Activated T-cell treated with anti-CD3 and anti-CD28 coated beads, Interleukin-2, amount 50 U/mL, for 24 hours (primary cell): ENCODE data around the gene FAM221B.

Source experiments
- DNase-seq: peaks from one replicate; pipeline ENCODE4 v3.0.0-alpha.2; 2020
- H3K27ac Mint-ChIP-seq: 2 replicates; pipeline ENCODE4 v1.8.0; 2020; ENCODE audit warnings: mild to moderate bottlenecking, mixed read lengths
- H3K27me3 Mint-ChIP-seq: 2 replicates; pipeline ENCODE4 v1.8.0; 2020; ENCODE audit warnings: mixed read lengths
- H3K36me3 Mint-ChIP-seq: 2 replicates; pipeline ENCODE4 v1.8.0; 2020; ENCODE audit warnings: low read depth, mixed read lengths
- H3K4me1 Mint-ChIP-seq: 2 replicates; pipeline ENCODE4 v1.8.0; 2020; ENCODE audit warnings: low read depth, mixed read lengths
- H3K4me3 Mint-ChIP-seq: 2 replicates; pipeline ENCODE4 v1.8.0; 2020; ENCODE audit warnings: mild to moderate bottlenecking, moderate library complexity, mixed read lengths
- H3K9me3 Mint-ChIP-seq: 2 replicates; pipeline ENCODE4 v1.8.0; 2020; ENCODE audit warnings: mixed read lengths

Gene FAM221B

GRCh38 chr9:35795695-35796094, 32.8 kb downstream of the FAM221B start:
- Mint-ChIP-seq H3K9me3 (no peaks in the 10 kb centered on the region), H3K27me3 (no peaks in the 10 kb centered on the region), H3K27ac (no peak overlapping the region), H3K4me3 (no peak overlapping the region), H3K36me3 (peaks cover 28% of the 10 kb centered on the region), H3K4me1 (peaks cover 27% of the 10 kb centered on the region)
- no peak for DNase-seq

- Mint-ChIP-seq H3K9me3 (no peaks in the 10 kb centered on the region), H3K36me3 (peaks cover 28% of the 10 kb centered on the region), H3K27me3 (no peaks in the 10 kb centered on the region), H3K27ac (peak overlapping the region; percentile 42), H3K4me1 (peaks cover 20% of the 10 kb centered on the region), H3K4me3 (no peak overlapping the region)
- no peak for DNase-seq
These were observed 35.1 kb downstream of the FAM221B start for GRCh38 chr9:35793461-35793860.

GRCh38 chr9:35792826-35793225, 35.7 kb downstream of the FAM221B start:
- no peak for DNase-seq
- H3K9me3 Mint-ChIP-seq = no peaks in the 10 kb centered on the region
- no peak overlapping the region for H3K27ac Mint-ChIP-seq
- H3K4me1 Mint-ChIP-seq = peaks cover 15% of the 10 kb centered on the region
- H3K36me3 Mint-ChIP-seq = peaks cover 32% of the 10 kb centered on the region
- H3K4me3 Mint-ChIP-seq = no peak overlapping the region
- no peaks in the 10 kb centered on the region for H3K27me3 Mint-ChIP-seq

GRCh38 chr9:35792024-35792813, 36.3 kb downstream of the FAM221B start:
- H3K4me3 Mint-ChIP-seq = no peak overlapping the region
- H3K4me1 Mint-ChIP-seq = peaks cover 9% of the 10 kb centered on the region
- peaks cover 38% of the 10 kb centered on the region for H3K36me3 Mint-ChIP-seq
- H3K9me3 Mint-ChIP-seq = no peaks in the 10 kb centered on the region
- DNase-seq = no peak
- H3K27me3 Mint-ChIP-seq = no peaks in the 10 kb centered on the region
- H3K27ac Mint-ChIP-seq = no peak overlapping the region

DNA sequence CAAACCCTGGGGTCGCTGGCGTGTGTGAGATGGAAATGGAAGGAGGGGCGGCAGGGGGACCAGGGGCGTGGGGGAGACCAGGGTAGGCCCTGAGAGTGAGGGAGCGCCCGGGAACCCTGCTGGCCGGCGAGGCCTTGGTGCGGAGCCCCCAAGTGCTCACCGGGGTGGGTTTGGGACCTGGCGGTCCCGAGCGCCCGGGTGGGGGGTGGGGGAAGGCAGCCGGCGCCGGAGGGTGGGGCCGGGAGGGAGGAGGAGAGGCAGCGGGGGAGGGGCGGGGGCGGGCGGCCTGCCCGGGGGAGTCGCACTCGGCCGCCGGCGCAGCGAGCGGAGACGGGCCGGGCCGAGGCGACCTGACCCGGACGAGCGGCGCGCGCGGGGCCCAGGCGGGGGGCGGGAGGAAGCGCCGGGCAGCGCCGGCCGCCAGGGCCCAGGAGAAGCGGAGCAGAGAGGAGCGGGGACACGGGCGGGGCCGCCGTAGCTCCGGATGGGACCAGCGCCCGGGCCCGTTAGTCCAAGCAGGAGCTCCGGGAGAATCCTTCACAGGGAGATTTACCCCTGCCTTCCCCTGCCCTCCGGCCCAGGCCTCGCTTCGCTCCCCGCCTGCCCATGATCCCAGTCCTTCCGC, 37.1 kb downstream of the FAM221B start, which contains the start of gene NPR2:
Gene NPR2, plus strand, starts transcription at position 295 of the 625 bp plus-strand sequence. CDS start 818 bp downstream, outside the sequence.
- no peak for DNase-seq
- H3K9me3 Mint-ChIP-seq = no peaks in the 10 kb centered on the region
- H3K27me3 Mint-ChIP-seq = no peaks in the 10 kb centered on the region
- peaks cover 6% of the 10 kb centered on the region for H3K4me1 Mint-ChIP-seq
- H3K27ac Mint-ChIP-seq = no peak within 1 kb of the TSS
- no peak within 1 kb of the TSS for H3K4me3 Mint-ChIP-seq
- peaks cover 43% of the 10 kb centered on the region for H3K36me3 Mint-ChIP-seq

DNA sequence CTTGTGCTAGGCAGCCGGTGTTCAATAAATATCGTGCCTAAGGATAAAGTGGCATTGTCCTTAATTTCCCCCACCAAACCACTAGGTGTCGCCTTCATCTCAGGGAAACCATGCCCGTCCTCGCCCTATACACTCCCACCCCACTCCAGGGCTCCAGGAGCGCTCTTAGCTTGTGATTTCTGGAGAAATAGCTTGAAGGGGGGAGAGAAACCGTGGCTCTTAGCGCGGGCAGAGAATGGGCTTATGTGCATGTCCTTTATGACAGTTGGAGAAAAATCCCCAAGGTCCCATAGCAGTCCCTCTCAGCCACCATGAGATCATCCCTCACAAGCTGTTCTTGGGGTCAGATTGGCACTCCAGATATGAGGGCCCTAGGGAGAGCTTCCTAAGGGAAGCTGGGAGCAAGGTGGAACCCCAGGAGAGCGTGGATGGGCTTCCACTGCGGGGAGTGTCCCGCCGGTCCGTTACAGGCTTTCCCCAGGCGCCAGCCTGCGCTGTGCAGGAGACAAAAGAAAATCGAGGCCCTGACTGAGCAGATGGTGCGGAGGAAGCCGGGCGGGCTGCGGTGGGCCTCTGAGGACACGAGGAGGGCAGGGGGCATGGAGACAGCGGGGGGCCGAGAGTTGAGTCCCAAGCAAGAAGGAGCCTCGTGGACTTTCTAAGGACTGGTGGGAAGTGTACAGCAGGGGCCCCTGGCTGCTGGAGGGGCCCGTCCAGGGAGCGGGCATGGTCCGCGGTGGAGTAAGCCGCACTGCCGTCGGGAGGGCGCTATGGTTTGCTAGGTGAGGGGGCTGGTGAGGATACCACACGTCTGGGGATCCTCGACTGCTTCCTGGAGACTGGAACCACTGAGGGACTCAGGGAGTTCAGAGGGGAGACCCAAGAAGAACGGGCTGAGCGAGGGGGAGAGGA, 37.9 kb downstream of the FAM221B start:
- DNase-seq = peak; percentile 61
- Mint-ChIP-seq H3K4me1 (peaks cover 6% of the 10 kb centered on the region), H3K4me3 (no peak overlapping the region), H3K27ac (no peak overlapping the region), H3K36me3 (peaks cover 51% of the 10 kb centered on the region), H3K9me3 (no peaks in the 10 kb centered on the region), H3K27me3 (no peaks in the 10 kb centered on the region)

DNA sequence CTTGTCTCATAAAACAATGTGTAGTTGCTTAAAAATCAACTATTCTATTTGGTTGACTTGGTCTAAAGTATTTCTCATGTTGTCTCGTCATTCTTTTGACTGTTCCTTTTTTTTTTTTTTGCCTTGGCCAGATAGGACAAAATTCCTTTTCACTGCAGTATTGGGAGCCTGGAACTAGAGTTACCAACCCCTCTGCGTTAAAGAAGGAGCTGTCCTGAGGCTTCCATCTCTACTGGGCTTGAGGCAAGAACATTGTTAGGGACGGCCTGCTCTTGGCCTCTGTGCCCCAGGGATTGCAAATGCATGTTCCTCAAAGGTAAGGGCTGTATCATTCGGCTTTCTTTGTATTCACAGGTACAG, 38.5 kb downstream of the FAM221B start:
- peaks cover 6% of the 10 kb centered on the region for H3K4me1 Mint-ChIP-seq
- H3K9me3 Mint-ChIP-seq = no peaks in the 10 kb centered on the region
- peaks cover 52% of the 10 kb centered on the region for H3K36me3 Mint-ChIP-seq
- H3K27me3 Mint-ChIP-seq = no peaks in the 10 kb centered on the region
- DNase-seq = no peak
- H3K4me3 Mint-ChIP-seq = no peak overlapping the region
- no peak overlapping the region for H3K27ac Mint-ChIP-seq

DNA sequence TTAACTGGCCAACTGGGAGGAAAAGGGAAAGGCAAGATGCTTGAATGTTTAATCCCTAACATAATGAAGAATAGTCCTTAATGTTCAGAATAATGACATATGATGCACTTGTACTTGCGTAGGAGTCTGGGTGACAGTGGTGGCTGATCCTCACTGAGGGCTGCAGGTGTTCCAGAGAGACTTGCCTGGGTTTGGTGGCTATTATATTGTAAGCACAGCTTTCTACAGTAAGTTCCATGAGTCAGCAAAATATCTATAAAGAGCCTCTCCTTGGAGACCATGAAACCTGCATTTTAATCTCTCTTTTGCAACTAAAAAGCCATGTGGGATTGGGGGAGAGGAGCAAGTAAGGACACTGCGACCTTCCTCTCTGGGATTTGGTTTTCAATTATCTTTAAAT, 39.0 kb downstream of the FAM221B start:
- no peak overlapping the region for H3K4me3 Mint-ChIP-seq
- H3K4me1 Mint-ChIP-seq = peaks cover 6% of the 10 kb centered on the region
- no peak overlapping the region for H3K27ac Mint-ChIP-seq
- no peak for DNase-seq
- H3K36me3 Mint-ChIP-seq = peaks cover 57% of the 10 kb centered on the region
- H3K27me3 Mint-ChIP-seq = no peaks in the 10 kb centered on the region
- H3K9me3 Mint-ChIP-seq = no peaks in the 10 kb centered on the region

- Mint-ChIP-seq H3K36me3 (peaks cover 53% of the 10 kb centered on the region), H3K4me3 (no peak overlapping the region), H3K27ac (no peak overlapping the region), H3K27me3 (no peaks in the 10 kb centered on the region), H3K9me3 (no peaks in the 10 kb centered on the region), H3K4me1 (no peaks in the 10 kb centered on the region)
- DNase-seq = no peak
These were observed 45.1 kb downstream of the FAM221B start for GRCh38 chr9:35783418-35783817.

DNA sequence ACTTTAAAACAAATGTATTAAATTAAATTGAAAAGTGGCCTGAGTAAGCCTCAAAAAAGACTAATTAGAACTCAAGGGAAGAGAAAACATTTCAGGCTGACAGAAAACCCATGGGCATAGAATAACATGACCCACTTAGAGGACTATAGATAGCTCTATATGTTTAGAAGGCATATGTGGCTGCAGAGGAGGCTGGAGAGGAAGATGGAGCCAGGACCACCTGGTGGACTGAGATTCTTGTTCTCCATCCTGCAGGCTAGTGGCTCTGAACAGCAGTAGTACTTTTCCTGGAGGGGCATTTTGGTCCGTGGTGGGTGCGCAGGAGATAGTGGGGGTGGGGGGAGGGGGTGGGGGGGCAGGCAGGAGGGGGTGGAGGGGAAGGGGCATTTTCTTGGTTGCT, 47.5 kb downstream of the FAM221B start:
- Mint-ChIP-seq H3K27ac (no peak overlapping the region), H3K4me1 (no peaks in the 10 kb centered on the region), H3K27me3 (no peaks in the 10 kb centered on the region), H3K36me3 (peaks cover 40% of the 10 kb centered on the region), H3K4me3 (no peak overlapping the region), H3K9me3 (no peaks in the 10 kb centered on the region)
- DNase-seq = no peak

DNA sequence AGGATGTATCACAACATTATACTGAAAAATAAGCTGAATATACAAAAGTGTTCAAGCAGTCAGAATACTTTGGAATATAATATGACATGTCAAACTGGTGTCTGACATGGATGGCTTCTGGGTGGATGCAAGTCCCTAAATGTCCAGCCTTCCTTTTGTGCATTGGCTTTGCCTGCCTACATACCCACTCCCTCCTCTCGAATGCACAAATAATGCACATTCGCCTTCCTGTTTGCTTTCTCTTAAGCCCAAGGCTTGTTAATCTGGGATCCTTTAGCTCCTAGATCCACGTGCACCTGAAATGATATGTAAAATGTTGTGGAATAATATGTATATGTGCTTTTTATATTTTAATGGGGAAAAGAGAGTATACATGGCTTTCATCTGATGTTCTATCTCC, 50.0 kb downstream of the FAM221B start:
- Mint-ChIP-seq H3K4me1 (peaks cover 4% of the 10 kb centered on the region), H3K36me3 (peaks cover 31% of the 10 kb centered on the region), H3K9me3 (no peaks in the 10 kb centered on the region), H3K4me3 (no peak overlapping the region), H3K27me3 (no peaks in the 10 kb centered on the region), H3K27ac (no peak overlapping the region)
- no peak for DNase-seq

- no peak for DNase-seq
- no peaks in the 10 kb centered on the region for H3K27me3 Mint-ChIP-seq
- H3K4me1 Mint-ChIP-seq = peaks cover 4% of the 10 kb centered on the region
- peaks cover 30% of the 10 kb centered on the region for H3K36me3 Mint-ChIP-seq
- no peak overlapping the region for H3K4me3 Mint-ChIP-seq
- peak overlapping the region; percentile 26 for H3K27ac Mint-ChIP-seq
- no peaks in the 10 kb centered on the region for H3K9me3 Mint-ChIP-seq
These were observed 52.5 kb downstream of the FAM221B start for GRCh38 chr9:35776018-35776417.

DNA sequence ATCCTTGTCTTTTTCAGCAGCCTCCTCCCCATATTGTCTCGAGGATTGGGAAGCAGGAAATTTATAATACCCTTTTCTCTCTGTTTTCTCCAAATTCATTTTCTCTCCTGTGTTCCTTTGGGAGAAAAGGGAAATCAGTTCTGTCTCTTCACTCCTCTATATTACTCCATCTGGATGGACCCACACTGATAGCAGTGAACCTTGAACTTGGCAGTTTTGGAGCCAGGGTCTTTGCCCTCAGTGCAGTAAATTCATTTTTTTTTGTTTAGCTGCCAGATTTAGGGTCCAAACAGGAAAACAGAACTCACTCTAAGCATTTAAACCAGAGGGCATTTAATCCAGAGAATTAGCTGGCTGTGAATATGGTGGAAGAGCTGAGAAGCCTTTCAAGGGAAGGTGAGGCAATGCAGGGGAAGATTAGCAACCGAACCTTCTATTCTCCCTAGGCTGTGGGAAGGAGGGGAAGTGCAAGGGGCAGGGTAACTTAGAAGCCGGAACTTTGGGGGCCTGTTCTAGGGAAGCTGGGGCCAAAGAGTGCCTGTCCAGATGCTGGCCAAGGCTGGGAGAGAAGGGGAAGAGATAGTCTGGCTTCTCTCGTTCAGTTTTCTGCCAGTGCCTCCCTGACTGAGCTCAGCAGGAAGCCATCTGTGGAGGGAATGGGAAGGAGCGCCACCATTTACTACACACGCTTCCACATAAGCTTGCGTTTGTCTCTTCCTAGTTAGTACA, 53.5 kb downstream of the FAM221B start:
- H3K4me1 Mint-ChIP-seq = peaks cover 4% of the 10 kb centered on the region
- no peak for DNase-seq
- H3K9me3 Mint-ChIP-seq = no peaks in the 10 kb centered on the region
- H3K36me3 Mint-ChIP-seq = peaks cover 21% of the 10 kb centered on the region
- H3K27me3 Mint-ChIP-seq = no peaks in the 10 kb centered on the region
- H3K27ac Mint-ChIP-seq = peak overlapping the region; percentile 13
- H3K4me3 Mint-ChIP-seq = no peak overlapping the region

- Mint-ChIP-seq H3K4me3 (no peak overlapping the region), H3K9me3 (no peaks in the 10 kb centered on the region), H3K27me3 (no peaks in the 10 kb centered on the region), H3K36me3 (peaks cover 14% of the 10 kb centered on the region), H3K4me1 (peaks cover 10% of the 10 kb centered on the region), H3K27ac (no peak overlapping the region)
- no peak for DNase-seq
These were observed 56.6 kb downstream of the FAM221B start for GRCh38 chr9:35771943-35772342.
